ENCODE data around the gene GALK2. TPM values are rescaled to one million over a fixed set of nuclear protein-coding genes. Genes with fewer than 3 reads are reported as not detected.
A peak's percentile ranks its signal among the peaks of the same experiment; 100 is the strongest.

GALK2 gene
- total RNA-seq, 2 donors from 2014 or later = 21.5 to 35.6 TPM

GRCh38 chr15:49155110-49155833, 14.8 kb upstream of the GALK2 start, which contains the start of gene COPS2:
Gene COPS2, minus strand, starts transcription at chr15:49155599. Its CDS starts 21 bp downstream, at chr15:49155578.
- intact Hi-C loops (cut with DNase I) = no loop called here
- Histone ChIP-seq H3K4me3 (peak within 1 kb of the TSS; percentile 94 to 99), H3K36me3 (replicated peaks in 1 of 2; ENCODE audit: insufficient read depth in 1 of 2, low read depth in 2 of 2) (no peaks in the 10 kb centered on the region), H3K4me1 (peaks cover 30% of the 10 kb centered on the region), H3K9me3 (no peaks in the 10 kb centered on the region), H3K27me3 (no peaks in the 10 kb centered on the region), H3K27ac (peak within 1 kb of the TSS; percentile 59 to 86 (median 78))
- ATAC-seq (peak; percentile 99), DNase-seq (peak; percentile 93 to 97 (median 96))
- 0 to 1% methylated on average over 46 of the region's 46 CpGs for WGBS, 2 donors
- peak in 1 of 3 donors; percentile 79 for TF ChIP-seq POLR2A (IDR thresholded peaks at IDR 0.05)
- TF ChIP-seq CTCF (IDR thresholded peaks at IDR 0.05) = peak in 3 of 7 experiments; percentile 17 to 27 (median 25)

- no peak for DNase-seq
- H3K27ac ChIP-seq = peak overlapping the region; percentile 49 to 86 (median 66)
- peaks cover 30% of the 10 kb centered on the region for H3K4me1 ChIP-seq
These were observed 14.0 kb upstream of the GALK2 start for GRCh38 chr15:49155834-49156627.

GRCh38 chr15:49163678-49164077, 6.4 kb upstream of the GALK2 start:
- no peaks in the 10 kb centered on the region for H3K27me3 ChIP-seq
- intact Hi-C loops (cut with DNase I) = no loop called here
- H3K4me3 ChIP-seq = no peak overlapping the region
- 84 to 85% methylated on average over 1 of the region's 1 CpG for WGBS, 2 donors
- no peaks in the 10 kb centered on the region for H3K36me3 ChIP-seq (replicated peaks in 1 of 2; ENCODE audit: insufficient read depth in 1 of 2, low read depth in 2 of 2)
- H3K4me1 ChIP-seq = no peaks in the 10 kb centered on the region
- DNase-seq (no peak), ATAC-seq (no peak)
- TF ChIP-seq CTCF (IDR thresholded peaks at IDR 0.05) = no peak
- TF ChIP-seq POLR2A (IDR thresholded peaks at IDR 0.05) = no peak
- H3K9me3 ChIP-seq = no peaks in the 10 kb centered on the region
- no peak overlapping the region for H3K27ac ChIP-seq

More at GRCh38 chr15:49155834-49156627, 14.0 kb upstream of the GALK2 start:
- no peaks in the 10 kb centered on the region for H3K9me3 ChIP-seq
- peak overlapping the region; percentile 94 to 99 for H3K4me3 ChIP-seq
- WGBS, 2 donors = 0% methylated on average over 26 of the region's 26 CpGs
- intact Hi-C loops (cut with DNase I) = no loop called here
- TF ChIP-seq CTCF (IDR thresholded peaks at IDR 0.05) (no peak), POLR2A (IDR thresholded peaks at IDR 0.05) (peak in 1 of 3 donors; percentile 73)
- ATAC-seq = no peak
- no peaks in the 10 kb centered on the region for H3K36me3 ChIP-seq (replicated peaks in 1 of 2; ENCODE audit: insufficient read depth in 1 of 2, low read depth in 2 of 2)
- no peaks in the 10 kb centered on the region for H3K27me3 ChIP-seq

GRCh38 chr15:49164865-49165264, 5.2 kb upstream of the GALK2 start:
- intact Hi-C loops (cut with DNase I) = no loop called here
- no peaks in the 10 kb centered on the region for H3K9me3 ChIP-seq
- DNase-seq = no peak

More at GRCh38 chr15:49164865-49165264, 5.2 kb upstream of the GALK2 start:
- ATAC-seq = no peak
- Histone ChIP-seq H3K4me3 (no peak overlapping the region), H3K27me3 (no peaks in the 10 kb centered on the region), H3K4me1 (peaks cover 3% of the 10 kb centered on the region), H3K36me3 (replicated peaks in 1 of 2; ENCODE audit: insufficient read depth in 1 of 2, low read depth in 2 of 2) (no peaks in the 10 kb centered on the region), H3K27ac (no peak overlapping the region)
- TF ChIP-seq POLR2A (IDR thresholded peaks at IDR 0.05) (no peak), CTCF (IDR thresholded peaks at IDR 0.05) (no peak)

Data from body of pancreas (tissue), 4 donors.